Measurements from ENCODE around the gene CFAP45. TPM values are rescaled to one million over a fixed set of nuclear protein-coding genes. Genes with fewer than 3 reads are reported as not detected.

CFAP45 gene
- total RNA-seq, 1 donor from 2014 or later: 1.5 TPM

DNA sequence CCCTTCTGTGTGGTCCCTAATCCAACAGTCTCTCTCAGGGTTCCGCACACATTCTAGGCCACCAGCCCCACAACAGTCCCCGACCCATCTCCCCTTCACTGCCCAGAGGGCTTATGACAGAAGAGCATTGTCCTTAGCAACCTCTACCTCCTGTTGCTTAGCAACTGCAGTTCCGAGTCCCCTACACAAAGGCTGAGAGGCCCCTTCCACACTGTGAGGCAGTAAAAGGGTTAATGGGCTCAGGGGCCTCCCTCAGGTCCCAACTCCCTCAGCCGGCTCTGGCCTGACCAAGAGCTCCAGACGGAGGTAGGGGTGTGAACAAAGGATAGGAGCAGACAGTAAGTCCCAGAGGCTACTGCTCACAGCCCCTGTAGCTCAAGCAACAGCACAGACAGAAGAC lies 41.2 kb upstream of the CFAP45 start:
- no peak overlapping the region for H3K4me3 Mint-ChIP-seq (ENCODE audit: low read depth)
- peaks cover 42% of the 10 kb centered on the region for H3K27me3 Mint-ChIP-seq (ENCODE audit: low read depth)
- DNase-seq (ENCODE audit: low spot score): no peak
- no peaks in the 10 kb centered on the region for H3K9me3 Mint-ChIP-seq
- no peaks in the 10 kb centered on the region for H3K36me3 Mint-ChIP-seq (ENCODE audit: low read depth)
- no peak overlapping the region for H3K27ac Mint-ChIP-seq
- intact Hi-C loops (cut with micrococcal nuclease): no loop called here
- H3K4me1 Mint-ChIP-seq (ENCODE audit: low read depth): peaks cover 19% of the 10 kb centered on the region

DNA sequence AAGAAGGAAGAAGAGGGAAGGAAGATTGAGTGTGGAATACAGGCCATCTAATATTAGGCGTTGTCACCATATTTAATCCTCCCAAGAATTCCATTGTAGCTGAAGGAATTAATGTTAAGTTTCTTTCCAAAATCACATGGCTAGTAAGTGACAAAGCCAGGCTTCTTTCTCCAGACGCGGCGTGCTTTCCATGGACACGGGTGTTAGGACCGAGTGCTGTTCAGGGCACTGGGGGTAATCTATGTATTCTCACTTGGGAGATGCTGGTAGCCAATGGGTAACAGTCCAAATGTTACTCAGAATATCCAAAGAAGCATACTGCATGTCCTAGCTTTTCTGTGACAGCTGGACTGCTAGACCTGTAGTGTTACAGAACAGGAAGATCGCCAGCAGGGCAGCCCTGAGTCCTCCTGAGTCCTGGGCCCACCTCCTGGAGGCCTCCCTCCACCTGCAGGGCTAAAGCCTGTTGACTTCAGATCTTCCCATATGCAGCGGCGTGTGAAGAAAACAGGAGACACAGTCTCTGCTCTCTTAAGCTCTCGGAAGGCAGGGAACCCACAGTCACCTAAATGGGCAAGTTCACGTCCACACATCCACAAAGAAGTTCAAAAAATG lies 40.1 kb upstream of the CFAP45 start:
- intact Hi-C loops (cut with micrococcal nuclease): no loop called here
- no peak overlapping the region for H3K27ac Mint-ChIP-seq
- DNase-seq (ENCODE audit: low spot score): no peak
- no peaks in the 10 kb centered on the region for H3K9me3 Mint-ChIP-seq
- H3K36me3 Mint-ChIP-seq (ENCODE audit: low read depth): no peaks in the 10 kb centered on the region
- H3K4me3 Mint-ChIP-seq (ENCODE audit: low read depth): no peak overlapping the region
- peaks cover 36% of the 10 kb centered on the region for H3K27me3 Mint-ChIP-seq (ENCODE audit: low read depth)
- peaks cover 16% of the 10 kb centered on the region for H3K4me1 Mint-ChIP-seq (ENCODE audit: low read depth)

DNA sequence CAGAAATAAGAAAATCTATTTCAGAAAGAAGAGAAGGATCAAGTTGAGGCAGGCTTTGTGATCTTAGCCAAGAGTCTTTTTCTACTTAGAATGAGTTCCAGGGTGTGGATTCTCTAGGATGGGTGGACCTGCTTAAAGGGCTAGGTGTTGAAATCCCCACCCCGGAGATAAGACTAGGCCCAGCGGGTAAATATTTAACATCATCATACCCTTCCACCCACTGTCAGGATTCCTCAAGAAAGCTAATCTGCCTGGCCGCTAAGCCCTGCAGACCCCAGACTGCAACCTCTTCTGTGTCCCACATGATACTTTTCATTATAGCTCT lies 39.7 kb upstream of the CFAP45 start:
- Mint-ChIP-seq H3K27me3 (ENCODE audit: low read depth) (peaks cover 31% of the 10 kb centered on the region), H3K9me3 (no peaks in the 10 kb centered on the region), H3K27ac (no peak overlapping the region), H3K4me1 (ENCODE audit: low read depth) (peaks cover 16% of the 10 kb centered on the region), H3K36me3 (ENCODE audit: low read depth) (no peaks in the 10 kb centered on the region), H3K4me3 (ENCODE audit: low read depth) (no peak overlapping the region)
- no peak for DNase-seq (ENCODE audit: low spot score)
- intact Hi-C loops (cut with micrococcal nuclease): no loop called here

DNA sequence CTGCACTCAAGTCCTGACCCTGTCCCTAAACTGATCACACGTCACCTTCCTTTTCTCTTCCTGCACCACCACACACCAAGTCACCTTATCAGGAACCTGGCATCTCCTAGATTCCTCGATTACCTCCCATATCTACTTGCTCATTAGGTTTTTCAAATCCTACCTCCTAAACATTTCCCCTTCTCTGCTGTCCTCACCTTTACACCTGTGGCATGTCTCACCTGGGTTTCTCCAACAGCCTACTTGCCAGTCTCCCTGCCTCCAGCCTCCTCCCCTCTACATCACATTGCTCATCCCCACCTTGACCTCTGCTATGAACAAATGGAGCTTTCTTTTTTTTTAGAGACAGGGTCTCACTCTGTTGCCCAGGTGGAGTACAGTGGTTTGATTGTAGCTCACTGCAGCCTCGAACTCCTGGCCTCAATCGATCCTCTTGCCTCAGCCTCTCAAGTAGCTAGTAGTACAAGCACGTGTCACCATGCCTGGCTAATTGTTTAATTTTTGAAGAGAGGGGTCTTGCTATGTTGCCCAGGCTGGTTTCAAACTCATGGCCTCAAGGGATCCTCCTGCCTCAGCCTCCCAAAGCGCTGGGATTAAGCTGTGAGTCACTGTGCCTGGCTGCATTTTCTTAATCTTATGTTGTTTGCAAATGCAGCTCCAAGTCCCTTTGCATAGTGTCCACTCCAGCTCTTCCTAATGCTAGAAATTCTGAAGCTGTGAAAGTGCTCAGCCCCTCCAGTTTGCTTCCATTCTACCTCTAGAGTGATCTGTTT lies 39.1 kb upstream of the CFAP45 start:
- Mint-ChIP-seq H3K27ac (no peak overlapping the region), H3K9me3 (no peaks in the 10 kb centered on the region), H3K27me3 (ENCODE audit: low read depth) (peaks cover 27% of the 10 kb centered on the region), H3K4me1 (ENCODE audit: low read depth) (peaks cover 16% of the 10 kb centered on the region), H3K4me3 (ENCODE audit: low read depth) (no peak overlapping the region), H3K36me3 (ENCODE audit: low read depth) (no peaks in the 10 kb centered on the region)
- no peak for DNase-seq (ENCODE audit: low spot score)
- intact Hi-C loops (cut with micrococcal nuclease): no loop called here

DNA sequence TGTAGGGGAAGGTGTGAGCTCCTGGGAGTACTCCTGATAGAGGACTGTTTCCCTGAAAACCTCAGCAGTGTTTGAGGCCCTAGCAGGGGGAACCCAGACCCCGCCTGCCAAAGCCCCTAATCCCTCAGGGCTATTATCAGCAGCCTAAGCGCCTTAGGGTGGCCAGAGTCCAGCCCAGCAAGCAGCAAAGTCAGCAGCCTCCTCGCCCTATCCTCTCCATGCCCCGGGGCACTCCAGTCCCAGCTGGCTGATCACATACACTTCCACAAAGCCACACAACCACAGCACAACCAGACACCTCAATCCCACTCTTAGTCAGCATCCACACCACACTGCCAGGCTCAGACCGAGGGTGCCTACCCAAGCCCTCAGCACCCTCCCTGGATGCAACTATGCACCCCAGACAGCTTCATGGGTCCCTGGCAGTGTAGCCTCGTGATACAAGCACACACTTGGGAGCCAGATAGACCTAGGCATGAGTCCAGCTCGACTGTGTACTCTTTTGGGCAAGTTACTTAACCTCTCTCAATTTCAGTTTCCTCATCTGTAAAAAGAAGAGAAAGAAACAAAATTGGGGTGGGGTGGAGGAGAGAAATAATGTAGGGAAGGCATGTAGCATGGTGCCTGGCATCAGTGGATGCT lies 38.4 kb upstream of the CFAP45 start:
- H3K36me3 Mint-ChIP-seq (ENCODE audit: low read depth): no peaks in the 10 kb centered on the region
- H3K27ac Mint-ChIP-seq: no peak overlapping the region
- peaks cover 27% of the 10 kb centered on the region for H3K27me3 Mint-ChIP-seq (ENCODE audit: low read depth)
- intact Hi-C loops (cut with micrococcal nuclease): no loop called here
- H3K4me1 Mint-ChIP-seq (ENCODE audit: low read depth): peaks cover 16% of the 10 kb centered on the region
- H3K4me3 Mint-ChIP-seq (ENCODE audit: low read depth): no peak overlapping the region
- no peaks in the 10 kb centered on the region for H3K9me3 Mint-ChIP-seq
- no peak for DNase-seq (ENCODE audit: low spot score)

DNA sequence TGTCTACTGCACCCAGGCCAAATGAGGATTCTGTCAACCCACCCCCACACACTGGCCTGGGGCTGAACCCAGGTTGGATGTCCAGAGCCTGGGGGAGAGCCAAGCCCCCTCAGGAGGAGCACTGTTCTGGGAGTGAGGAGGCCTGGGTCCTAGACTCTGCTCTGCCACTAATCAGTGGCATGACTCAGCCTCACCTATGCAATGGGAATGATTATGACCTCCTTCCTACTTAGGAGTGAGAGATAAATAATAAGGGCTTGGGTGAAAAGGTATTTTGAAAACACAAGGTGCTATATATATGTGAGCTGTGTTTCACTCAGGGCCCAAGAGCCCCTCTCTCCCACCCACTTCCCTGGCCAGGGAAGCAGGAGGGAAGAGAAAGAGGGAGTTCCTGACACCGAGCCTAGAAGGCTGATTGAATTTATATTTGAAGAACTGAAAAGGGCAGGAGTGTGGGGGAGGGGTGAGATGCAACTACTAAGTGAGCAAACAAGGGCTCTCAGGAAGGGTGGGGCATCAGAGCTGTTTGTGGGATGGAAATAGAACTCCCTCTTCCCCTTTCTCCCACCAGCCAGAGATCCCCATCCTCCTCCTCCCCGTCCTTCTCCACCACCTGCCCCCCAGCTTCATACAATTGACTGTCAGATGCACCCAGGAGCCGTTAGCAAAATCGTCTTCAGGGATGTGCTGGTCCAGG lies 37.2 kb upstream of the CFAP45 start:
- H3K9me3 Mint-ChIP-seq: no peaks in the 10 kb centered on the region
- DNase-seq (ENCODE audit: low spot score): no peak
- peaks cover 19% of the 10 kb centered on the region for H3K27me3 Mint-ChIP-seq (ENCODE audit: low read depth)
- intact Hi-C loops (cut with micrococcal nuclease): loop anchor here (2.0 kb wide), 1 partner anchor 148 kb away; no protein-coding TSS in a partner anchor
- H3K36me3 Mint-ChIP-seq (ENCODE audit: low read depth): no peaks in the 10 kb centered on the region
- no peak overlapping the region for H3K4me3 Mint-ChIP-seq (ENCODE audit: low read depth)
- H3K27ac Mint-ChIP-seq: no peak overlapping the region
- peaks cover 16% of the 10 kb centered on the region for H3K4me1 Mint-ChIP-seq (ENCODE audit: low read depth)

DNA sequence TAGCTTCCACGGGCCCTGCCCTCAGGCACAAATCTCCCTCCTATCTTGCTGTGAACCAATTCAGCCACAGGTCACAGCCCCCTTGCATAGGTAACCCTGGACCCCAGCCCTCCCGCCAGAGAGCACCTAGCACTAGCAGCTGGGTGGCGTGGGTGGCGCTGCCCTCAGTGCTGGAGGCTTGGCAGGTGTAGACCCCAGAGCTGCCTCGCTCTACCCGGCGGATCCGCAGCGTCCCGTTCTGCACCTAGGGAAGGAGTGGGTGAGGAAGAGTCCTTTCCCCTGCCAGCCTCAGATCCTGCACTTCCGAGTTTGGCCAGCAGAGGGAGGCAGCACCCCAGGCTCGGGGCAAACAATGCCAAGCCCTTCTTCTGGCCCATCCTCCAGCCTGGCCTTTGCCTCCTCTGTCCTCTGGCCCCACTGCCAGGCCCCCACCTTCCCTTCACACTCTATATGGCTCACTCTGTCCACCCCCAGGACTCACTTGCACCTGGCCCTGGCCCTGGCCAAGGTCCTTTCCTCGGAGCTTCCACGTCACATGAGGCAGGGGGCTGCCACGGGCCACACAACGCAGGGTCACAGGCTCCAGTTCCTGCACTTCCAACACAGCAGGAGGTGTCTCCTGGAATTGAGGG lies 36.4 kb upstream of the CFAP45 start:
- Mint-ChIP-seq H3K27ac (no peak overlapping the region), H3K27me3 (ENCODE audit: low read depth) (peaks cover 16% of the 10 kb centered on the region), H3K4me1 (ENCODE audit: low read depth) (peaks cover 16% of the 10 kb centered on the region), H3K9me3 (no peaks in the 10 kb centered on the region), H3K4me3 (ENCODE audit: low read depth) (no peak overlapping the region), H3K36me3 (ENCODE audit: low read depth) (no peaks in the 10 kb centered on the region)
- intact Hi-C loops (cut with micrococcal nuclease): loop anchor here (1.0 to 2.0 kb wide), 2 partner anchors 70 to 148 kb away; no protein-coding TSS in a partner anchor
- peak; percentile 73 for DNase-seq (ENCODE audit: low spot score)

DNA sequence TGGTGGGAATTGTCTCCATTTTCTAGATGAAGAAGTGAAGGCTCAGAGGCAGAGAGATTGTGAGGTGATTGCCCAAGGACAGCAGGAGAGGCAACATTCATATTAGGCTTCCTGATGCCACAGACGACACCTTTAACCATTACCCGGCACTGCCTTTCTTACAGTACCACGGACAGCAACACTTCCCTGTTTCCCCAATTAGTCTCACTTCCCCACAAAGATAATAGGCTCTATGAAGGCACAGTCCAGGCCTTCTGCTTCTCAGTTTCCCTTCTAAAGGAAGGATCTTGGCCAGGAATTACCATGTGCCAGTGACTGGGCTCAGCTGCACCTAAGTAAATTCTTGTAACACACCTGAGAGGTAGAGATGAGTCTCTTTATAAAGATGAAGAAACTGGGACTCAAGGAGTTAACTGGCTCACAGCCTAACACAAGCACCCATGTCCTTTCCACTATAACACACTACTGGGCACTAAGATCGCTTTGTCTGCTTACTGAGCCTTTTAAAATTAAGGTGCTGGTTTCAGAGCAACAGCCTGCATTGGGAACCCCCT lies 35.8 kb upstream of the CFAP45 start:
- no peak for DNase-seq (ENCODE audit: low spot score)
- no peaks in the 10 kb centered on the region for H3K9me3 Mint-ChIP-seq
- H3K4me3 Mint-ChIP-seq (ENCODE audit: low read depth): no peak overlapping the region
- no peaks in the 10 kb centered on the region for H3K36me3 Mint-ChIP-seq (ENCODE audit: low read depth)
- peaks cover 16% of the 10 kb centered on the region for H3K27me3 Mint-ChIP-seq (ENCODE audit: low read depth)
- H3K4me1 Mint-ChIP-seq (ENCODE audit: low read depth): peaks cover 16% of the 10 kb centered on the region
- no peak overlapping the region for H3K27ac Mint-ChIP-seq
- intact Hi-C loops (cut with micrococcal nuclease): loop anchor here (1.0 to 2.0 kb wide), 2 partner anchors 71 to 149 kb away; no protein-coding TSS in a partner anchor

DNA sequence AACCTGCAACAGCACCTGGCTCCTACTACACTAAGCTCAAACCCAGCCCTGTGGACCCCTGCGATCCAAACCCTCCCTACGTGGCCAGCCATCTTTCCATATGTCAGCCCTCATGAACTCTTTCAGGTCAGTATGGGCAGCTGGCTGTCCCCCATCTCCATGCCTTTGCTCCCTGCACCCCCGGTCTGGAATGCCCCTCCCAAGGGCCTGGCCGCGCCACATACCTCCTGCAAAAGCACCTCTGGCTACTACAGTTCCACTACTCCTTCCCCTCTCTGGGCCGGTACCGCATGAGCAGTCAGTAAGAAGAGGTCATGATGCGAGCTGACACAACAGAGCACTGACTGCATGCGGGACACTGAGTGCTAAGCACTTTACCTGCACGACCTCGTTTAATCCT lies 35.3 kb upstream of the CFAP45 start:
- no peak overlapping the region for H3K27ac Mint-ChIP-seq
- no peaks in the 10 kb centered on the region for H3K36me3 Mint-ChIP-seq (ENCODE audit: low read depth)
- no peaks in the 10 kb centered on the region for H3K9me3 Mint-ChIP-seq
- peaks cover 16% of the 10 kb centered on the region for H3K4me1 Mint-ChIP-seq (ENCODE audit: low read depth)
- DNase-seq (ENCODE audit: low spot score): no peak
- peaks cover 15% of the 10 kb centered on the region for H3K27me3 Mint-ChIP-seq (ENCODE audit: low read depth)
- no peak overlapping the region for H3K4me3 Mint-ChIP-seq (ENCODE audit: low read depth)
- intact Hi-C loops (cut with micrococcal nuclease): no loop called here

DNA sequence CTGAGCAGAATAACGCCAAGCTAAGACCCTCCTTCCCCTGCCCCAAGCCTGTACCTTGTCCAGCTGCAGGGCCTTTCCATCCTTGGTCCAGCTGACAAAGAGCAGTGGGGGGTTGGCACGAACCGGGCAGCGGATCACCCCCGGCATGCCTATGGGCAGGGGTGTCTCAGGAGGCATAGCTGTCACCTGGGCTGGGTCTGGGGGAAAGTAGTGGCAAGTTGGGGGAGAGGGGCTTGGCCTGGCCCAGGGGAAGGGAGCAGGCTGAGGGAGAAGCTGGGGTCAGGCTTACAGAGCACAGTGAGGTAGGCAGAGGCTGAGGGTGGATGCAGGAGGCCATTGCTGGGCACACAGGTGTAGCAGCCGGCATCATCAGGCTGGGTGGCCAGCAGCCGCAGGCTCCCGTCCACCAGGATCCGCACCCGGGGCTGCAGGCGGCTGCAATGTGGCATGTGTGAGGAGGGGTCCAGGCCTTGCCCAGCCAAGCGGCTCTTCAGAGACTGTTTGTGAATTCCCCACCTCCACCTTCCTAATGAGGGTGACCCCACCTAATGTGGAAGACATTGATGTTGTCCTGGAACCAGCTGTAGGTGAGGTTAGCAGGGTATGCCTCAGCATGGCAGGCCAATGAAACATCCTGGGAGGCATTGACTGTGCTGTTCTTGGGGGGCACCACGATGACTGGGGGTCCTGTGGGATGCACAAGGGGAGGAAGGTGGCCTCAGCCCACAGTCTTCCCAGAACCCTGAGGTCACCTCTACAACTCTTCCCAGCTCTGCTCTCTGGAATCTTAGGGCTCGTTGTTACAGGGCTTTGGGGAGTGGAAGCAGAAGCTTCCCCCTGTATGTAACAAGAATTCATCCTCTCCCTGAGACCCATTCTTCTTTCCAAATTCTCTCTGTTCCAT lies 34.4 kb upstream of the CFAP45 start:
- Mint-ChIP-seq H3K4me1 (ENCODE audit: low read depth) (peaks cover 16% of the 10 kb centered on the region), H3K4me3 (ENCODE audit: low read depth) (no peak overlapping the region), H3K27me3 (ENCODE audit: low read depth) (peaks cover 15% of the 10 kb centered on the region), H3K9me3 (no peaks in the 10 kb centered on the region), H3K36me3 (ENCODE audit: low read depth) (no peaks in the 10 kb centered on the region), H3K27ac (no peak overlapping the region)
- no peak for DNase-seq (ENCODE audit: low spot score)
- intact Hi-C loops (cut with micrococcal nuclease): no loop called here

DNA sequence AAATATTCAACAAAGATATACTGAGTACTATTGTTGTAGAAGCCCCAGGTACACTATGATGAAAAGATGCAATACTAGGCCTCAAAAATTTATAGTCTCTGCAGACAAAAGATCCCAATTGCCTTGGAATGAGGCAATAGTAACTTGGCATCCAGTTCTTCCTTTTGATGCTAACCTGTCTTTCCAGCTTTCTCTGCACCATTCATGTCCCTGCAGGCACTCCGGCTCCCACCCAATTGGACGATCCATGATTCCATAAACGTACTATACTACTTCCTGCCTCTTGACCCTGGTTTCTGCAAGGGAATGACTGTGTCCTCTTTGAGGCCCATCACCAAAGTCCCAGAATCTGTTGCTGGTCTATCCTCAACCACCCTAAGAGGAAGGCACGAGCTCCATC lies 33.4 kb upstream of the CFAP45 start:
- H3K4me3 Mint-ChIP-seq (ENCODE audit: low read depth): no peak overlapping the region
- H3K27me3 Mint-ChIP-seq (ENCODE audit: low read depth): peaks cover 9% of the 10 kb centered on the region
- no peaks in the 10 kb centered on the region for H3K36me3 Mint-ChIP-seq (ENCODE audit: low read depth)
- DNase-seq (ENCODE audit: low spot score): no peak
- H3K4me1 Mint-ChIP-seq (ENCODE audit: low read depth): peaks cover 12% of the 10 kb centered on the region
- no peaks in the 10 kb centered on the region for H3K9me3 Mint-ChIP-seq
- intact Hi-C loops (cut with micrococcal nuclease): no loop called here
- H3K27ac Mint-ChIP-seq: no peak overlapping the region

Measured in activated T-helper 2 cell treated with anti-CD3 and anti-CD28 coated beads, Interferon-gamma antibody, Interleukin-2, Interleukin-4, amounts not matched to agents 10 μg/mL and 5 μg/mL and 100 μg/mL, durations not matched to agents 14 hours and 24 hours and 36 hours (primary cell).